Central memory CD8-positive, alpha-beta T cell (primary cell): ENCODE measurements around the gene KIAA1671.
A peak's percentile ranks its signal among the peaks of the same experiment; 100 is the strongest.
"Not testable (repeated sequence)": the region's sequence is repeated elsewhere in the genome, so short reads cannot be mapped to it uniquely, and the experiment has no call there.

Source experiments
- ATAC-seq: fragments of 150-1000 bp; cut with Tn5 transposase; replicated peaks from 2 replicates; pipeline ENCODE4 v1.10.0; 2022; ENCODE audit warnings: mild to moderate bottlenecking, moderate FRiP score, moderate number of reproducible peaks; ENCODE audit not compliant: poor library complexity, severe bottlenecking; ENCODE audit errors: extremely low read depth
- DNase-seq, 2 donors: peaks; one replicate each; pipeline ENCODE4 v3.0.0; 2021; ENCODE audit warnings: low spot score in 2 of 2
- H3K27ac Mint-ChIP-seq: one replicate; pipeline ENCODE4 v1.8.0; 2022; ENCODE audit warnings: low read depth, mild to moderate bottlenecking, moderate library complexity, mixed read lengths
- H3K27me3 Mint-ChIP-seq: one replicate; pipeline ENCODE4 v1.8.0; 2022; ENCODE audit warnings: mixed read lengths
- H3K36me3 Mint-ChIP-seq: one replicate; pipeline ENCODE4 v1.8.0; 2022; ENCODE audit warnings: mild to moderate bottlenecking, moderate library complexity, mixed read lengths; ENCODE audit not compliant: insufficient read depth
- H3K4me1 Mint-ChIP-seq: one replicate; pipeline ENCODE4 v1.8.0; 2022; ENCODE audit warnings: mixed read lengths
- H3K4me3 Mint-ChIP-seq: one replicate; pipeline ENCODE4 v1.8.0; 2022; ENCODE audit warnings: mild to moderate bottlenecking, moderate library complexity, mixed read lengths
- H3K9me3 Mint-ChIP-seq: one replicate; pipeline ENCODE4 v1.8.0; 2022; ENCODE audit warnings: mixed read lengths

The KIAA1671 gene

DNA sequence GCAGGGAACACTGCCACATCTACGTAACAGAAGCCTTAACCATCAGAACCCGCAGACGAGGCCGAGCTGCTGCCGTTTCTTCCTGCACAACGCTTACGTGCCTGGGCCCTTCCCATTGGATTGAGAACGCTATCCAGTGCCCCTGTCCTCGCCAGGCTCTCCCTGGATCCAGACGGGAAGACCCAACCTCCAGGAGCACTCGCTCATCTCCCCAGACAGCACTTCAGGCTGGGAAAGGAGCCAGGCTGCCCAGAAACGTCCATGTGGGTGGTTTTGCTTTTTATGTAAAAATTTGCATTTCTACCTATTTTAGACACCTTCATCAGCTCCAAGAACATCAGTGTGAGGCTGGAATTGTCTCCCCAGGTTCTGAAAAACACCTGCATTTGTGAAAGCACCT is 239.9 kb downstream of the KIAA1671 start:
- ATAC-seq = no peak

DNA sequence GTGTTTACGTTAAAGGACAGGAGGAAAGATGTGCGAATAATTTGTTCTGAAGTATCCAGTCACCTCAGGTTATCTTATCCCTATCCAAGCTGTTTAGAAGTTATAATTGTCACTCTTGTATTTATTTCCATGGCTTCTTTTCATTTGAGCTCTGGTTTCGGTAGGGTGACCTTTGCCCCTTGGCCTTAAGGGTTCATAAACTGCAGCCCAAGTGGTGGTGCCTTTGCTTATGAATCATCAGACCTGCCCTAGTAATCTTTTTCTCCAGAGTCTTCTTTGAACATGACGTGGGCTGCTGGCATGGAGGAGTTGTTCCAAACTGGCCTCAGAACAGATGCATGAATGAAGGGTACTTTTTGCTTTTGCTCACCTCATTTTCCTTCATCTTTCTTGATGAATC is 240.6 kb downstream of the KIAA1671 start:
- DNase-seq = no peak
- Mint-ChIP-seq H3K4me1 (no peaks in the 10 kb centered on the region), H3K27ac (no peak overlapping the region), H3K27me3 (no peaks in the 10 kb centered on the region), H3K4me3 (no peak overlapping the region), H3K9me3 (no peaks in the 10 kb centered on the region), H3K36me3 (peaks cover 33% of the 10 kb centered on the region)
- ATAC-seq = no peak

More for the DNA sequence above, 239.9 kb downstream of the KIAA1671 start:
- H3K9me3 Mint-ChIP-seq = no peaks in the 10 kb centered on the region
- DNase-seq = no peak
- H3K4me3 Mint-ChIP-seq = no peak overlapping the region
- peak overlapping the region; percentile 51 for H3K27ac Mint-ChIP-seq
- no peaks in the 10 kb centered on the region for H3K27me3 Mint-ChIP-seq
- peaks cover 36% of the 10 kb centered on the region for H3K36me3 Mint-ChIP-seq
- no peaks in the 10 kb centered on the region for H3K4me1 Mint-ChIP-seq

DNA sequence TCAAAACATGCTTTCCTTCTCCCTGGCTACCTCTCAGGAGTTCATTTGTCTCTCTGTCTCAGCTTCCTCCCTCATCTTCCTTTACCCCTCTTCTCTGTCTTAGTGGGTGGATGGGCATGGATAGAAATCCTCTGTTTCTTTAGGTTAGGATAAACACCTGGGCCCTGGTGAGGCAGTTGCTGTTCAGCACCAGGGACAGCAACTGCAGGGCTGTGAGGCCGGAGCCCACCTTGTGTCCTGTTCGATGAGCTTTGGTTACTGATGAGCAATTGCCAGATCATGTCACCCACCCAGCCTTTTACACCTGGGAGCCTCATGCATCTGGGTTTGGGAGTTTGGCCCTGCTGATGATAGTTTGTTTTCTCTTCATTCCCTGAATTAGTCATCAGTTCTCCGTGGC is 241.0 kb downstream of the KIAA1671 start:
- Mint-ChIP-seq H3K27me3 (no peaks in the 10 kb centered on the region), H3K36me3 (peaks cover 32% of the 10 kb centered on the region), H3K4me3 (no peak overlapping the region), H3K4me1 (no peaks in the 10 kb centered on the region), H3K9me3 (no peaks in the 10 kb centered on the region), H3K27ac (no peak overlapping the region)
- ATAC-seq (no peak), DNase-seq (no peak)

DNA sequence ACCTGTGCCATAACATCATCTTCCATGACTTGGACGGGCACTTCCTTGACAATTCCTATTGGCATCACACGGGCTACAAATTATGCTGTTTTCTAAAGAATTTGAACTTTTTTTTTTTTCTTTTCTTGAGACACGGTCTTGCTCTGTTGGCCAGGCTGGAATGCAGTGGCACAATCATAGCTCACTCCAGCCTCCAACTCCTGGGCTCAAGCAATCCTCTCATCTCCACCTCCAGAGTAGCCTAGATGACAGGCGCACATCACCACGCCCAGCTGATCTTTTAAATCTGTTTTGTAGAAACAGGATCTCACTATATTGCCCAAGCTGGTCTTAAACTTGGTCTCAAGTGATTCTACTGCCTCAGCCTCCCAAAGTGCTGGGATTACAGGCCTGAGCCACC is 243.8 kb downstream of the KIAA1671 start:
- H3K27me3 Mint-ChIP-seq = no peaks in the 10 kb centered on the region
- H3K9me3 Mint-ChIP-seq = no peaks in the 10 kb centered on the region
- no peak overlapping the region for H3K4me3 Mint-ChIP-seq
- no peak for ATAC-seq
- no peak overlapping the region for H3K27ac Mint-ChIP-seq
- H3K4me1 Mint-ChIP-seq = no peaks in the 10 kb centered on the region
- peaks cover 29% of the 10 kb centered on the region for H3K36me3 Mint-ChIP-seq
- DNase-seq = no peak

DNA sequence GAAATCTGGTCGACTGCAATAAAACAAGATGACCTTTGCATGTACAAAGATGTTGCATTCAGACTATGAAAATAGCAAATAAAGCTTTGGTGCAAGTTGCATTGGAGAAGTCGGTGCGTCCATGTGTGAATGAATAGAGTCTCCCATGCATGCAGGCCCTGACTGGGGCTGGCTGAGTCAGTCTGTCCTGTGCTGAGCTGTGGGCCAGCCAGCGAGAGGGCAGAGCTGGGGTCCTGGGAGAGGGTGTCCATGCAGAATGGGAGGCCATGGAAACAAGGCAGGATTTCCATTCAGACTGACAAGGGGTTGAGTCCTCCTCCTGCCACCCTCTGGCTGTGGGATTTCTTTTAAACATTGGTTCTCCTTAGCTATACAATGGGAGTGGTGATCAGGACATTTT is 244.8 kb downstream of the KIAA1671 start:
- H3K9me3 Mint-ChIP-seq = no peaks in the 10 kb centered on the region
- H3K36me3 Mint-ChIP-seq = peaks cover 23% of the 10 kb centered on the region
- DNase-seq (no peak), ATAC-seq (no peak)
- H3K4me1 Mint-ChIP-seq = no peaks in the 10 kb centered on the region
- H3K4me3 Mint-ChIP-seq = no peak overlapping the region
- peak overlapping the region; percentile 35 for H3K27ac Mint-ChIP-seq
- no peaks in the 10 kb centered on the region for H3K27me3 Mint-ChIP-seq

DNA sequence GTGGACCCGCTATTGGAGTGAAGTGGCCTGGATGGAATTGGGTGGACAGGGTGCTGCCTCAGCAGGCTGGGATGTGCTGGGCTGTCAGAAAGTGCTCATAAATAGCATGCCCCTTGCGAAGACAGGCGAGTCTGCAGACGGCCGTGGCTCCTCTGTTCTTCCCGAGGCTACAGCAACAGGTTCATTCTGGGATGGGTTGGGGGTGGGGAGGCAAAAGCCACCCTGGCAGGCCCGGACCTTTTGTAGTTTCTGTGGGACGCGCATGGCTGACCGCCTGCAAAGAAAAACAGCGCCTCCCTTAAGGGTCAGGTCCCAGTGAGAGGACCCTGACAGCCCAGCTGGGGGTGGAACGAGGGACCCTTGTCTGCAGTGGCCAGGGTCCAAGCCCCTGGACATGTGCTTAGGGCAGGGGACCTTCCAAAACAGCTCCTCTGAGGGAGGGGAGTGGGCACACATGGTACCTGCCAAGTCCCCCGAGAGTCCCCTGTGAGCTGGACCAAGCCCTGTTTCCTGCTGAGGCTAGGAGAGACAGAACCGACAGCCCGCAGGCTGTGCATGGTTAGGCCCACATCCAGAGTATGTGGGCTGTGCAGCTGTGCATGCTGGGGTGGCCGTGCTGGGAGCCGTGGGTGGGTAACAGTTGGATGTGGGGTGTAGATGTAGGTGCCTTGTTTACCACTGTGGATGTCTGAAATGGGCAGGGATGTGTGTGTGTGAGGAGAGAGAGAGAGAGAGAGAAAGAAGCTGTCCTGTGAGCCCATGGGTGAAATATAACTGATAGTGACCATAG is 247.4 kb downstream of the KIAA1671 start, which contains the start of gene CRYBB3:
TSS of gene CRYBB3 (plus strand) at position 128 of the 790 bp plus-strand sequence. CDS start 1,539 bp downstream, outside the sequence.
- no peak for ATAC-seq
- no peaks in the 10 kb centered on the region for H3K9me3 Mint-ChIP-seq

DNA sequence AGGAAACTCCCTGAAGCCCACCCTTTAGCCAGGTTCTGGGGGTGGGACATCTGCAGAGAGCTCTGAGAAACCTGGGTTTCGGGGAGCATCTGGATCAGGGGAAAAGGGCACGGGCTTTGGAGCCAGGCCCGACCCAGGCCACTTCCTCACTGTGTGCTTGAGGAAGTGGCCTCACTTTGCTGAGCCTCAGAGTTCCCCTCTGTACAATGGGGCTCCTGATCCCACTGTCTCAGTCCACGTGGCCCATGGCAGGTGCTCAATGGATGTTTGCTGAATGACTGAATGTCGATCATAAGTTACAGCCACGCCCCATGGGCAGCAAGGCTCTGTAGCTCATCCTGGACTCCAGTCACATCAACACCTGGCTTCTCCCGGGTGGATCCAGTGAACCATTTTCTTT is 248.5 kb downstream of the KIAA1671 start:
- Mint-ChIP-seq H3K27ac (no peak overlapping the region), H3K4me3 (no peak overlapping the region), H3K4me1 (no peaks in the 10 kb centered on the region), H3K9me3 (no peaks in the 10 kb centered on the region), H3K27me3 (no peaks in the 10 kb centered on the region), H3K36me3 (peaks cover 11% of the 10 kb centered on the region)
- ATAC-seq (no peak), DNase-seq (no peak)

More for the DNA sequence above, 247.4 kb downstream of the KIAA1671 start, which contains the start of gene CRYBB3:
- no peak for DNase-seq
- H3K4me1 Mint-ChIP-seq = no peaks in the 10 kb centered on the region
- H3K4me3 Mint-ChIP-seq = no peak within 1 kb of the TSS
- peaks cover 13% of the 10 kb centered on the region for H3K36me3 Mint-ChIP-seq
- H3K27me3 Mint-ChIP-seq = no peaks in the 10 kb centered on the region
- peak within 1 kb of the TSS; percentile 53 for H3K27ac Mint-ChIP-seq

DNA sequence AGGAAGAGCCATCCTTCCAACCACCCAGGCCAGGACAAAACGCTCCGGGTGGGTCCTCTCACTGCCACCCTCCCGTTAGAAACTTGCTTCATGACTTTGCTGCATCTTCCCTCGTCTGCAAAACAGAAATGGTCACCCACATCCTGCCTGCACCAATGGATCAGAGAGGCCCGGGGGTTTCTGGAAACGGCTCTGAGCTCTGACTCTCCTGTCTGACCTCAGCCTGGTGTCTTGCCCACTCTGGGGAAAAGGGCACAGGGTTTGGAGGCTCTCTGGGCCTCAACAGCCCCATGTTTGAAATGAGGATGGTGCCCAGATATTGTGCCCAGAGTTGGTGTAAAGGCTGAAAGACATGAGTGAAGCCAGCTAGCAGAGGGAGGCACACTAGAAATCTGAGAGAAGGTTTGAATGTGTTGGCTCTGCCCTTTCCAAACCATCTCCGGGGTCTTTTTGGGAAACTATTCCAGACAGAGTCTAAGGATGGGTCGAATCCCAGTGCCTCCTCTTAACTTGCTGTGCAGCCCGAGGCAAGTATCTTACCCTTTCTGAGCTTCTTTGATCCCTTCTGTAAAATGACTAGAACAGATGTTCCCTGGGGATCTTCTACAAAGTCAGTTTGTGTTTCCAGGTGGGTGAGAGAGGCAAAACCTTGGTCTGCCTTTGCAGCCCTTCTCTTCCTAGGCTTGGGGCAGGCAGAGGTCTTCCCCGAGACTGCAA is 249.2 kb downstream of the KIAA1671 start:
- Mint-ChIP-seq H3K27ac (no peak overlapping the region), H3K4me3 (no peak overlapping the region), H3K9me3 (no peaks in the 10 kb centered on the region), H3K36me3 (peaks cover 5% of the 10 kb centered on the region), H3K4me1 (no peaks in the 10 kb centered on the region), H3K27me3 (no peaks in the 10 kb centered on the region)
- ATAC-seq = no peak
- no peak for DNase-seq

DNA sequence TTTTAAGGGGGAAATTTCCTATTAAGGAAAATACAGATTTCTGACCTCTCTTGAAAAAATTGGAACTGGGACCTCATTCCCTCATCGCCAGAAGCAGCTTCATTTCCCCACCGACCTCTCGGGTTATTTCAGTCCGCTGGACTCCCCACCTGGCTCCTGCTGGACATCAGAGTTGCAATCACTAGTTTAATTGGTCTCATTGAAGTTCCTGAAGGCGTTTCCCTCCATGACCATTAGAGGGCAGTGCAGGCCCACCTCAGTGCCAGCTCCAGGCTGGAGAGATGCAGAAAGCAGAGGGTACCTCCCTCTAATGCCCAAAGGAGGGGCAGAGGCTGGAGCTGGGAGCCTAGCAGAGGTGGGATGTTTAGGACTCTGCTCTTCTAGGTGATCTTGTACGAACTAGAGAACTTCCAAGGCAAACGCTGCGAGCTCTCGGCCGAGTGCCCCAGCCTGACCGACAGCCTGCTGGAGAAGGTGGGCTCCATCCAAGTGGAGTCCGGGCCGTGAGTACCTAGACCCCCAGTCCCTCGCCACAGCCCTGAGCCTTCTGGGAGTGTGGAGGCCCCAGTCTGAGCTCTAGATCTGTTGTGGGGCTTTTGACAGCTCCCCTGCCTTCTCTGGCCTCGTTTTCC is 249.9 kb downstream of the KIAA1671 start:
- no peak for ATAC-seq

DNA sequence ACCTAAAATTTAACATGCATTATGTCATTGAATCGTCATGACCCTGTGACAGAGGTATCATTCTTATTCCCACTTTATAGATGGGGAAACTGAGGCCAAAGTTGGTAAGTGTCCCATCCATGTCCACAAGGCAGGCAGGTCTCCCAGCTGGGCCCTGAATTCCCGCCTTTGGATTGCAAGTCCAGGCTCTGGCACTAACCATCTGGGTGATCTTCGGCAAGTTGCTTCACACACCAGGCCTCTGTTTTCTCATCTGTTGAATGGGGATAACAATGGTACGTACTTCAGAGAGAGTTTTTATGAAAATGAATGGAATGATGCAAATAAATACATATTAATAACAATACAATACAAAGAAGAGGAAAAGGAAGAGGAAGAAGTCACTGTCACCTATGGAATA is 250.6 kb downstream of the KIAA1671 start:
- Mint-ChIP-seq H3K27ac (no peak overlapping the region), H3K36me3 (no peaks in the 10 kb centered on the region), H3K9me3 (no peaks in the 10 kb centered on the region), H3K4me1 (no peaks in the 10 kb centered on the region), H3K4me3 (no peak overlapping the region), H3K27me3 (no peaks in the 10 kb centered on the region)
- no peak for ATAC-seq
- no peak for DNase-seq

More for the DNA sequence above, 249.9 kb downstream of the KIAA1671 start:
- H3K36me3 Mint-ChIP-seq = peaks cover 2% of the 10 kb centered on the region
- H3K27me3 Mint-ChIP-seq = no peaks in the 10 kb centered on the region
- H3K4me1 Mint-ChIP-seq = no peaks in the 10 kb centered on the region
- peak; percentile 31 to 41 for DNase-seq
- no peak overlapping the region for H3K27ac Mint-ChIP-seq
- H3K9me3 Mint-ChIP-seq = no peaks in the 10 kb centered on the region
- H3K4me3 Mint-ChIP-seq = no peak overlapping the region

DNA sequence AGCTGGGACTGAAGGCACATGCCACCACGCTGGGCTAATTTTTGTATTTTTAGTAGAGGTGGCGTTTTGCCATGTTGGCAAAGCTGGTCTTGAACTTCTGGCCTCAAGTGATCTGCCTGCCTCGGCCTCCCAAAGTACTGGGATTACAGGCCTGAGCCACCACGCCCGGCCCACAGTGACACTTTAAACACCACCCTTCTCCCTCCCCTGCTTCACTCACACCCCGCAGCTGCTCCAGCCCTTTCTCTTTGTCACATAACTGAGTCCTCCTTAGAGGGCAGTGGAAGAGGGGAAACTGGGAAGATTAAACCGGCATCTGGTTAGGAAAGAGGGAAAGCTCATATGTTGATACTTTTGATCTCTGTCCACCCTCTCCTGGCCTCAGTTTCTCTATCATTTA is 252.0 kb downstream of the KIAA1671 start:
- not testable (repeated sequence) for H3K4me3 Mint-ChIP-seq, ATAC-seq, H3K36me3 Mint-ChIP-seq, H3K9me3 Mint-ChIP-seq, H3K4me1 Mint-ChIP-seq, H3K27me3 Mint-ChIP-seq, H3K27ac Mint-ChIP-seq, DNase-seq

DNA sequence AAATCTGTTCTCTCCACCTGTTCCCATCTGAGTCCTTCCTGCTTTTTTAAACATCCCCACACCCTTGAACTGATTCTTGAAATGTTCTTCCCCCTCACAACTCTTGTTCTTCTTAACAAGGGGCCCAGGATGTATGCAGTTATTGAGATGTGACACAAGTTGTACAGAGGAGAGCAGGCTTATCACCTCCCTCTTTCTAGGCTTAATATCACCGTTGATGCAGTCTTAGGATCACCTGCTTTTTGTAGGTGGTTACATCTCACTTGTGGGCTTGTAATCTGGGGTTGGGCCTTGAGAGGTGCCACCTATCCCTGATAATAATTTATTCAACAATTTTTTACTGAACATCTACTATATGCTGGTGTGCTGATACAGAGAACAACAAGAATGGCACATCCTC is 253.3 kb downstream of the KIAA1671 start:
- Mint-ChIP-seq H3K27me3 (no peaks in the 10 kb centered on the region), H3K36me3 (no peaks in the 10 kb centered on the region), H3K4me3 (no peak overlapping the region), H3K27ac (no peak overlapping the region), H3K4me1 (no peaks in the 10 kb centered on the region), H3K9me3 (no peaks in the 10 kb centered on the region)
- ATAC-seq (no peak), DNase-seq (no peak)
